Measurements from ENCODE around the gene SEMA4D.
"Not testable (repeated sequence)": the region's sequence is repeated elsewhere in the genome, so short reads cannot be mapped to it uniquely, and the experiment has no call there.

SEMA4D gene

GRCh38 chr9:89382026-89382986 is 115.6 kb downstream of the SEMA4D start:
- no peak for DNase-seq

- no peak for DNase-seq
These were observed 116.7 kb downstream of the SEMA4D start for GRCh38 chr9:89381308-89381609.

- no peak for DNase-seq
These were observed 117.2 kb downstream of the SEMA4D start for GRCh38 chr9:89380437-89381307.

GRCh38 chr9:89379508-89380115 is 118.3 kb downstream of the SEMA4D start:
- DNase-seq: no peak

DNA sequence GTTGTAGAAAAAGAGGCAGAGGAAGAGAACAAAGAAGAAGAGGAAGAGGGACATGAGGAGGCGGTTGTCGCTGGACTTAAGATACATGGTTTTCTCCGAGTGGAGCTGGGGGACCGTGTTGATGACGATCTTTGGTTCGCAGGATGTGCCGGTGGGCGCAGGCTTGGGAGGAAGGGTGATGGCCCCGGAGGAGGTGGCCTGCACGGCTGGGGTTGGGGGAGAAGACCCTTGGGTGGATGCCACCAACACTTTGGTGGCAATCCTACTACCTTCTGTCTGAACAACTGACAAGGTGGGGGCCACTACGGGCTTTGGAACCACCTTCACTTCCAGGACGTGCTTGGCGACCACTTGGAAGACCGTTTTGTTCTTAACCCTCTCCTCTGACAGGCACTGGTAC is 118.9 kb downstream of the SEMA4D start:
- DNase-seq: no peak

DNA sequence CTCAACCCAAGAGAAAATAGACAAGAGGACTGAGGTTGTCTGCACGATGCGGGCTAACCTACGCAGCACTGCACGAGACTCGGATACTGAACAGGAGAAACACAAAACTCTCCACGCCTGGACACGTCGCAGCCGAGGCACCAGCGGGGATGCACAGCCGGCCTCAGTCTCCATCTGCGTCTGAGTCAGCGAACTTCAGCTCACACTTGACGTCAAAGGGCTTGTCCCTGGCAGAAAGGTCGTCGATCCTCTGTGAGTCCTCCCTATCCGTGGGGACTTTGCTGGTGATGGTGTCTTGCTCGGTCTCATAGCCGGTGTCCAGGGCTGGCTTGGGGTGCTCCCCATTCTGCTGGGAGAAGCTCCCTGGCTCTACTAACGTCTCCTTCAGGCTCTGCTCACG is 119.4 kb downstream of the SEMA4D start:
- no peak for DNase-seq

- no peak for DNase-seq
These were observed 120.5 kb downstream of the SEMA4D start for GRCh38 chr9:89377411-89377810.

GRCh38 chr9:89376741-89377351 is 121.1 kb downstream of the SEMA4D start:
- DNase-seq: no peak

DNA sequence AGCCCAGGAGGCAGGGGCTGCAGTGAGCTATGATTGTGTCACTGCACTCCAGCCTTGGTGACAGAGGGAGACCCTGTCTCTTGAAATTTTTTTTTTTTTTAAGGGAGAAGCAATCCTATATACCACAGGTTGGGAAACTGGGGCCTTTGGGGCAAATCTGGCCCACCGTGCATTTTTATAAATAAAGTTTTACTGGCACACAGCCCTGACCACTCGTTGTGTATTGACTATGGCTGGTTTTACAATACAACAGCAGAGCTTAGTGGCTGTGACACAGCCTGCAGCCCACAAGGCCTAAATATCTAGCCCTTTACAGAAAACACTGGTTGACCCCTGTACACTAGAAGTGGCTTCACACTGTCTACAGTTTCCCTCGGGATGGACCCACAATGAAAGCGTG is 121.6 kb downstream of the SEMA4D start:
- no peak for DNase-seq

DNA sequence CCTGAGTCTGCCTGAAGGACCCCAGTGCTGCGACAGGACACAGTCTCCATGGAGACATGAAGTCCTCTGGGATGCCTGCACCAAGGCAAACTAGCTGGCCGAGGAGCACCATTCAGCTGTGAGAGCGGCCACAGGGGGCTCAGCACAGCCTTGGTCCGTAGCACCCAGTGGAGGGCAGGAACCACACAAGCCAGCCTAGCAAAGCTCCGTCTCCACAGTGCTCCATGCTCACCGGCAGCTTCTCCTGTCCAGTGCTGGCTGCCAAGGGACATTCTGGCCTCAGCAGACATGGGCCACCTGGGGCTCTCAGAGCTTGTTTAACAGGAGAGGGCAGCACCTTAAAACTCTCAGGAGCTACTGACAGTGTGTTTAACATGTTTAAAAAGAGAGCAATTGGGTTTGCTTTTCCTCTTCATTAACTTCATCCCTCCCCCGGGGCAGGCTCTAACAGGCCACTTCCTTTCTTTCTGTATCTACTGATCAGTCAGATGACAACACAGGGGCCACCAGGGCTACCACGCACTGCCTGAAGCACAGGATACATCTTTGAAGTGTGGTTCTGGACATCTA is 122.6 kb downstream of the SEMA4D start:
- DNase-seq: no peak

- no peak for DNase-seq
These were observed 123.7 kb downstream of the SEMA4D start for GRCh38 chr9:89374176-89374575.

DNA sequence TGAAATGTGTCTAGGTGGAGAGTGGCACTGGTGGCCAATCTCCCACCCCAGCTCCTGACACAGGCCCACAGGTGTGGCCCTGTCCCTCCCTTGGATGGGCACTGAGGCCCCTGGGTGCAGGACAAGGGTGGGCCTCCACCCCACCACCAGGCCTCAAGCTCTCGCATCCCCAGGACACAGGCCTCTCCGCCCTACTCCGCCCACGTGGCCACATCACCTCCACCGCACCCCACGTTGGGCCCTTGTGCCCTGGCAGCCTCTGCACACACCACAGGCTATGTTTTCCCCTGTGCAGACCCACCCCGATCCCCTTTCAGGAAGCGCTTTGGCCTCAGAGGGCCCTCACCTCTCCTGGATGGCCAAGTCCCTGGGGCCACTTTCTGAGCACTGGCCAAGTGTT is 124.9 kb downstream of the SEMA4D start:
- no peak for DNase-seq

GRCh38 chr9:89372230-89372816 is 125.6 kb downstream of the SEMA4D start:
- no peak for DNase-seq

DNA sequence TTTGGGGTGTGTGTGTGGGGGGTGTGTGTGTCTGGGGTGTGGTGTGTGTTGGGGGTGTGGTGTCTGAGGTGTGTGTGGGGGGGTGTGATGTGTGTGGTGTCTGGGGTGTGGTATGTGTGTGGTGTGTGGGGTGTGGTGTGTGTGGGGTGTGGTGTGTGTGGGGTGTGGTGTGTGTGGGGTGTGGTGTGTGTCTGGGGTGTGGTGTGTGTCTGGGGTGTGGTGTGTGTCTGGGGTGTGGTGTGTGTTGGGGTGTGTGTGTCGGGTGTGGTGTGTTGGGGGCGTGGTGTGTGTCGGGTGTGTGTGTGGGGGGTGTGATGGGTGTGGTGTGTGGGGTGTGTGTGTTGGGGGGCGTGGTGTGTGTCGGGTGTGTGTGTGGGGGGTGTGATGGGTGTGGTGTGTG is 126.1 kb downstream of the SEMA4D start:
- DNase-seq: not testable (repeated sequence)

- DNase-seq: no peak
These were observed 127.3 kb downstream of the SEMA4D start for GRCh38 chr9:89370593-89370992.

DNA sequence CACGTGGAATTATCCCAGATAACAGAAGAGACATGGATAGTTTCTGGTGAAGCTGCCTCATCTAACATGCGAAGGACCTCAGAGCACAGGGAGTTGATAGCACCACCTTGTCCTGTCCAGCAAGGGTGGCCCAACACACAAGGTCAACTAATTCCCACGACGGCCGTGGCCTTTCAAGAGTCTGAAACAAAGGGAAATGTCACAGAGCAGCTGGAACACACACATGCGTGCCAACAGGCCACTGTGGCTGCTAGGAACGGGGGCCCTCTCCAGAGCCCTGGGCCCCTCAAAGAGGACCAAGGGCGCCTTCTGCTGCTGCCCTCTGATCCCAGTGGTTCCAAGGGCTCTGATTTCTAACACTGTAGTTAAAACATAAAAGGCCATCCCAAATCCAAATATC is 128.9 kb downstream of the SEMA4D start:
- no peak for DNase-seq

- DNase-seq: no peak
These were observed 129.4 kb downstream of the SEMA4D start for GRCh38 chr9:89368550-89368949.

GRCh38 chr9:89367726-89368437 is 130.0 kb downstream of the SEMA4D start:
- no peak for DNase-seq

DNA sequence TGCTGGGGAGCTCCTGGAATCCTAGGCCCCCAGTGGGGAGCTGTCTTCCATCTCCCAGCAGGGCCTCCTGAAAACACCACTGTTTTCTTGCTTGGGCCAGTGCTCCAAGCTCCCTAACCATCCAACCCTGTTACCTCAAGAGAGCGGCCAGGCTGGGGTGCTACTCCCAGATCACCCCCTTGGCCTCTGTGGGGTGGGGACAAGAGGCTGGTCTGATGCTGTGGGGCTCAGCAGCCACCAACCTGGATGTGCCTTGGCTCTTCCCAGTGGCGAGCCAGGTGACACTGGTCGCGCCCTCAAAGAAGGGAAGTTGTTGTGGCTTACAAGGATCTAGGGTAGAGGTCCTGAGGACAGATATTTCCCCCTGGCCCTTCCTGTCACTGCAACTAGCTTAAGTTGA is 130.6 kb downstream of the SEMA4D start:
- DNase-seq: no peak

- DNase-seq: no peak
These were observed 131.2 kb downstream of the SEMA4D start for GRCh38 chr9:89366711-89367110.

DNA sequence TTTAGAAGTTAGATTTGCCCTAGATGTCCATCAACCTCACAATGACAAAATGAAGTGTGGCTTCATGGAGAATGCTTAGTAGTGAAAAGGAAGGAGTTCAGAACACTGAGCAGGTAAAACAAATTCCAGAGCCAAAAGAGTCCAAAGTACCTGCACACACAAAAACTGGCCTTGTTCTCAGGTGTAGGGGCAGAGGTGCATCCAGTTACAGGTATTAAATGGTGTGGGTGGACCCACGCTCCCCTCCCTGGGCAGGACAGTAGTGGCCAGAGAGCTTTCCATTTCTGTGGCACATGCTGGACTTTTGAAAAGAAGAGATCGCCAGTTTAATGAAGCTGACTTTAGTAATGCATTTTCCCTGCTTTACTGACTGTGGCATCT is 132.4 kb downstream of the SEMA4D start:
- DNase-seq: no peak

Data from activated gamma-delta T cell (primary cell).